ENCODE results near the gene NFKBIA. TPM values are rescaled to one million over a fixed set of nuclear protein-coding genes. Genes with fewer than 3 reads are reported as not detected.

The NFKBIA gene
- polyA plus RNA-seq, 1 donor (not counting 4 experiments of a cell fraction or from before 2014, with no cell fraction given): 123 TPM

DNA sequence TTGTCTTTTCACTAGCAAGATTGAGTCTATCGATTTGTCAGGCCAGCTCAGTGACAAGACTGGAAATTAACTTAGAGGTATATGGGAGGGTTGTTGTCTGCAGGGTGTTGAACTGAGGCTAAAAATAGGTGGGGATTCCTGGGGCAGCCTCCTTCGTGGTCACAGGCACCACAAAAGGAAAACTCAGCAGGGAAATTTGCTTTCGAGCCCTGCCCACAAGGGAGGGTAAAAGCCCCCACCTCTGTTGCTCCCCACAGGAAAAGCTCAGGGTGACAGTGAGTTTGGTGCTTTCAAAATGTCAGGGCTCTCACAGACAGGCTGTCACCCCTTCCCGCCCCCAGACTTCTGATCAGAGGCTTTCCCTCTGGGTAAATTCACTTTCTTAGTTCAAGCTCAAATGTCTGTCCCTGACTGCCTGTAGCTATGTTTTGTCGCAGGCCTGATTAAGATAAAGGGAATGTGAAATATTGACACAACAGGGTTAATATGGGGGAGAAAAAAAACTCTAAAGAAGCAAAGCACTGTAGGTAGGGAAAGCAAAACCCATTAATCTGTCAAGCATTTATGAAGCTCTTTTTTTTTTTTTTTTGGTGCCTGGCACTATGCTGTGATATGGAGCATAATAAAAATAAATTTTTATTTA lies 11.7 kb upstream of the NFKBIA start:
- no peaks in the 10 kb centered on the region for H3K9me1 ChIP-seq (ENCODE audit: control insufficient read depth, extremely low read depth, insufficient read depth, low read length)
- no peak overlapping the region for H3K4me3 ChIP-seq (ENCODE audit: control insufficient read depth in 2 of 3, extremely low read depth in 1 of 3, insufficient read depth in 2 of 3, low read depth in 1 of 3, low read length in 3 of 3)
- H3K4me1 ChIP-seq (ENCODE audit: control insufficient read depth, extremely low read depth, insufficient read depth, low read length): peaks cover 8% of the 10 kb centered on the region
- no peaks in the 10 kb centered on the region for H4K20me1 ChIP-seq (ENCODE audit: control insufficient read depth, extremely low read depth, insufficient read depth, low read length)
- H3K9me3 ChIP-seq (ENCODE audit: control insufficient read depth, low read depth, low read length): no peaks in the 10 kb centered on the region
- H2AFZ ChIP-seq (ENCODE audit: control insufficient read depth, low read length): no peak overlapping the region
- H3K79me2 ChIP-seq (ENCODE audit: control insufficient read depth, insufficient read depth, low read length): no peaks in the 10 kb centered on the region
- FAIRE-seq (no peak), DNase-seq (ENCODE audit: low read depth, low spot score) (no peak)
- TF ChIP-seq, protein P1, sequence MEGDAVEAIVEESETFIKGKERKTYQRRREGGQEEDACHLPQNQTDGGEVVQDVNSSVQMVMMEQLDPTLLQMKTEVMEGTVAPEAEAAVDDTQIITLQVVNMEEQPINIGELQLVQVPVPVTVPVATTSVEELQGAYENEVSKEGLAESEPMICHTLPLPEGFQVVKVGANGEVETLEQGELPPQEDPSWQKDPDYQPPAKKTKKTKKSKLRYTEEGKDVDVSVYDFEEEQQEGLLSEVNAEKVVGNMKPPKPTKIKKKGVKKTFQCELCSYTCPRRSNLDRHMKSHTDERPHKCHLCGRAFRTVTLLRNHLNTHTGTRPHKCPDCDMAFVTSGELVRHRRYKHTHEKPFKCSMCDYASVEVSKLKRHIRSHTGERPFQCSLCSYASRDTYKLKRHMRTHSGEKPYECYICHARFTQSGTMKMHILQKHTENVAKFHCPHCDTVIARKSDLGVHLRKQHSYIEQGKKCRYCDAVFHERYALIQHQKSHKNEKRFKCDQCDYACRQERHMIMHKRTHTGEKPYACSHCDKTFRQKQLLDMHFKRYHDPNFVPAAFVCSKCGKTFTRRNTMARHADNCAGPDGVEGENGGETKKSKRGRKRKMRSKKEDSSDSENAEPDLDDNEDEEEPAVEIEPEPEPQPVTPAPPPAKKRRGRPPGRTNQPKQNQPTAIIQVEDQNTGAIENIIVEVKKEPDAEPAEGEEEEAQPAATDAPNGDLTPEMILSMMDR (optimal IDR thresholded peaks at IDR 0.05 in 1 of 3, IDR thresholded peaks at IDR 0.05 in 1 of 3, conservative IDR thresholded peaks at IDR 0.05 in 1 of 3; ENCODE audit: extremely low read depth in 1 of 3, insufficient read depth in 2 of 3, low read length in 3 of 3): no peak
- TF ChIP-seq EZH2 (IDR thresholded peaks at IDR 0.05; ENCODE audit: low read length): no peak
- no peaks in the 10 kb centered on the region for H3K27me3 ChIP-seq (ENCODE audit: control insufficient read depth, extremely low read depth, insufficient read depth, low read length)
- dilution Hi-C loops (cut with MboI; ENCODE audit: extremely low pct_ligation_motif_present, low sequenced_read_pairs): no loop called here
- H3K36me3 ChIP-seq (ENCODE audit: control insufficient read depth in 2 of 2, extremely low read depth in 1 of 2, insufficient read depth in 2 of 2, low read length in 2 of 2): no peaks in the 10 kb centered on the region
- no peak overlapping the region for H3K27ac ChIP-seq (ENCODE audit: control insufficient read depth, insufficient read depth, low read length)
- no peak overlapping the region for H3K9ac ChIP-seq (ENCODE audit: control insufficient read depth, extremely low read depth, insufficient read depth, low read length)
- H3K4me2 ChIP-seq (ENCODE audit: control insufficient read depth, extremely low read depth, insufficient read depth, low read depth, low read length): no peak overlapping the region

GRCh38 chr14:35414365-35414764 lies 9.8 kb upstream of the NFKBIA start:
- Histone ChIP-seq H3K9ac (ENCODE audit: control insufficient read depth, extremely low read depth, insufficient read depth, low read length) (no peak overlapping the region), H2AFZ (ENCODE audit: control insufficient read depth, low read length) (no peak overlapping the region)

More at GRCh38 chr14:35414365-35414764, 9.8 kb upstream of the NFKBIA start:
- dilution Hi-C loops (cut with MboI; ENCODE audit: extremely low pct_ligation_motif_present, low sequenced_read_pairs): no loop called here
- Histone ChIP-seq H3K4me3 (ENCODE audit: control insufficient read depth in 2 of 3, extremely low read depth in 1 of 3, insufficient read depth in 2 of 3, low read depth in 1 of 3, low read length in 3 of 3) (no peak overlapping the region), H3K4me2 (ENCODE audit: control insufficient read depth, extremely low read depth, insufficient read depth, low read depth, low read length) (no peak overlapping the region), H3K27ac (ENCODE audit: control insufficient read depth, insufficient read depth, low read length) (no peak overlapping the region), H3K27me3 (ENCODE audit: control insufficient read depth, extremely low read depth, insufficient read depth, low read length) (no peaks in the 10 kb centered on the region), H3K9me1 (ENCODE audit: control insufficient read depth, extremely low read depth, insufficient read depth, low read length) (no peaks in the 10 kb centered on the region), H3K9me3 (ENCODE audit: control insufficient read depth, low read depth, low read length) (no peaks in the 10 kb centered on the region), H3K36me3 (ENCODE audit: control insufficient read depth in 2 of 2, extremely low read depth in 1 of 2, insufficient read depth in 2 of 2, low read length in 2 of 2) (no peaks in the 10 kb centered on the region), H4K20me1 (ENCODE audit: control insufficient read depth, extremely low read depth, insufficient read depth, low read length) (no peaks in the 10 kb centered on the region), H3K79me2 (ENCODE audit: control insufficient read depth, insufficient read depth, low read length) (no peaks in the 10 kb centered on the region), H3K4me1 (ENCODE audit: control insufficient read depth, extremely low read depth, insufficient read depth, low read length) (no peaks in the 10 kb centered on the region)
- DNase-seq (ENCODE audit: low read depth, low spot score) (no peak), FAIRE-seq (no peak)
- TF ChIP-seq EZH2 (IDR thresholded peaks at IDR 0.05; ENCODE audit: low read length): no peak
- TF ChIP-seq, protein P1 (optimal IDR thresholded peaks at IDR 0.05 in 1 of 3, IDR thresholded peaks at IDR 0.05 in 1 of 3, conservative IDR thresholded peaks at IDR 0.05 in 1 of 3; ENCODE audit: extremely low read depth in 1 of 3, insufficient read depth in 2 of 3, low read length in 3 of 3): no peak

All from keratinocyte (primary cell).